Omental fat pad (tissue), 4 donors: ENCODE measurements around the gene ITGAV. TPM values are rescaled to one million over a fixed set of nuclear protein-coding genes. Genes with fewer than 3 reads are reported as not detected.

ENCODE experiments used
- ATAC-seq: fragments of 150-250 bp; one replicate; pipeline ENCODE4 v1.9.1; 2016; ENCODE audit warnings: mild to moderate bottlenecking, moderate library complexity; ENCODE audit not compliant: low FRiP score
- DNase-seq: peaks from one replicate; pipeline ENCODE4 v3.0.0-alpha.2; 2019; ENCODE audit warnings: low spot score
- total RNA-seq, 4 donors: library from RNA; depleted of rRNA; stranded (reverse); fragments of >200 nt; gene quantifications; one replicate each; pipeline ENCODE4 v1.1.0, GENCODE V29; 2016
- TF ChIP-seq, protein P1 (sequence below), 3 donors: fragments of 450-650 bp; IDR thresholded peaks; one replicate each; pipeline ENCODE4 v1.5.1; 2016 to 2017; ENCODE audit warnings: antibody characterized with exemption in 3 of 3, mild to moderate bottlenecking in 3 of 3, moderate library complexity in 2 of 3

ITGAV gene
- total RNA-seq, 4 donors from 2014 or later: 81.3 to 155 (median 111) TPM

- DNase-seq: no peak
- ATAC-seq: no peak
Measured at GRCh38 chr2:186637497-186637800, 47.6 kb downstream of the ITGAV start.

DNA sequence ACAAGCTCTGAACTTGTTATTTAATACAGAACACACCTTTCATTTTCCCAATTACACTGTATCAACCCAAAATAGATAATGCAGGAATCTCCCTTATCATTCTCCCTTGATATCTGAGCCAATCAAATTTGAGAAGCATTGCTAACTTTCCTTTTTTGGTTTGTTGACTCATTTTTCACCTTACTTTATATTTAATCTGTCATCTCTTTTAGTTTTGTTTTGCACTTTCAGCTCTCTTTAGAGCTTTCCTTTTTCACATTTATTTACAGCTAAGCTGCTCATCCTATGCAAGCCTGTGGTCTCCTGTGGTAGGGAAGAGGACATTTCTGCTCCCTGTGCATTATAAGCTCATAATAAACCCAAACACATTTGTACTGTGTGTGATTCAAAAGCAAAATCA lies 50.1 kb downstream of the ITGAV start:
- TF ChIP-seq, protein P1, sequence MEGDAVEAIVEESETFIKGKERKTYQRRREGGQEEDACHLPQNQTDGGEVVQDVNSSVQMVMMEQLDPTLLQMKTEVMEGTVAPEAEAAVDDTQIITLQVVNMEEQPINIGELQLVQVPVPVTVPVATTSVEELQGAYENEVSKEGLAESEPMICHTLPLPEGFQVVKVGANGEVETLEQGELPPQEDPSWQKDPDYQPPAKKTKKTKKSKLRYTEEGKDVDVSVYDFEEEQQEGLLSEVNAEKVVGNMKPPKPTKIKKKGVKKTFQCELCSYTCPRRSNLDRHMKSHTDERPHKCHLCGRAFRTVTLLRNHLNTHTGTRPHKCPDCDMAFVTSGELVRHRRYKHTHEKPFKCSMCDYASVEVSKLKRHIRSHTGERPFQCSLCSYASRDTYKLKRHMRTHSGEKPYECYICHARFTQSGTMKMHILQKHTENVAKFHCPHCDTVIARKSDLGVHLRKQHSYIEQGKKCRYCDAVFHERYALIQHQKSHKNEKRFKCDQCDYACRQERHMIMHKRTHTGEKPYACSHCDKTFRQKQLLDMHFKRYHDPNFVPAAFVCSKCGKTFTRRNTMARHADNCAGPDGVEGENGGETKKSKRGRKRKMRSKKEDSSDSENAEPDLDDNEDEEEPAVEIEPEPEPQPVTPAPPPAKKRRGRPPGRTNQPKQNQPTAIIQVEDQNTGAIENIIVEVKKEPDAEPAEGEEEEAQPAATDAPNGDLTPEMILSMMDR (IDR thresholded peaks at IDR 0.05): no peak

More at GRCh38 chr2:186637497-186637800, 47.6 kb downstream of the ITGAV start:
- TF ChIP-seq, protein P1 (IDR thresholded peaks at IDR 0.05): no peak

GRCh38 chr2:186641132-186641806 lies 51.4 kb downstream of the ITGAV start:
- ATAC-seq: no peak
- TF ChIP-seq, protein P1 (IDR thresholded peaks at IDR 0.05): no peak
- DNase-seq: no peak

More for the DNA sequence above, 50.1 kb downstream of the ITGAV start:
- DNase-seq: no peak
- ATAC-seq: peak; percentile 29

GRCh38 chr2:186641807-186642321 lies 52.0 kb downstream of the ITGAV start:
- no peak for DNase-seq
- peak; percentile 88 for ATAC-seq
- TF ChIP-seq, protein P1 (IDR thresholded peaks at IDR 0.05): no peak

GRCh38 chr2:186644791-186645190 lies 54.9 kb downstream of the ITGAV start:
- ATAC-seq: no peak

GRCh38 chr2:186645999-186646398 lies 56.1 kb downstream of the ITGAV start:
- ATAC-seq: no peak
- TF ChIP-seq, protein P1 (IDR thresholded peaks at IDR 0.05): no peak

More at GRCh38 chr2:186644791-186645190, 54.9 kb downstream of the ITGAV start:
- no peak for DNase-seq
- TF ChIP-seq, protein P1 (IDR thresholded peaks at IDR 0.05): no peak

GRCh38 chr2:186648130-186648529 lies 58.3 kb downstream of the ITGAV start:
- TF ChIP-seq, protein P1 (IDR thresholded peaks at IDR 0.05): no peak
- DNase-seq (no peak), ATAC-seq (no peak)

More at GRCh38 chr2:186645999-186646398, 56.1 kb downstream of the ITGAV start:
- no peak for DNase-seq
